ENCODE measurements around the gene SPATA2L. TPM values are rescaled to one million over a fixed set of nuclear protein-coding genes. Genes with fewer than 3 reads are reported as not detected.

Gene SPATA2L
- total and polyA plus RNA-seq, 2 of the 8 experiments (the other 6 are each of a cell fraction or from before 2014, with no cell fraction given), result 9.3 to 12.5 TPM

GRCh38 chr16:89653656-89654295, 47.7 kb downstream of the SPATA2L start:
- CTCF ChIA-PET (ENCODE audit: partially characterized antibody), result interaction anchor here (0.7 to 1.3 kb wide), 5 partner anchors 12 to 52 kb away, joined by 3 to 5 read pairs (median 3); no protein-coding TSS in a partner anchor
- H3K79me2 ChIP-seq (ENCODE audit: control insufficient read depth in 1 of 2, insufficient read depth in 2 of 2, low read length in 2 of 2), result peaks cover 0 to 29% of the 10 kb centered on the region in 2 experiments; a peak in 2 of 4 replicates

More at GRCh38 chr16:89653656-89654295, 47.7 kb downstream of the SPATA2L start:
- Histone ChIP-seq H4K5ac (ENCODE audit: insufficient read length, low read depth, low read length) (no peak overlapping the region), H3K9me3 (ENCODE audit: insufficient read depth in 2 of 2, low read depth in 1 of 2, low read length in 1 of 2) (no peaks in the 10 kb centered on the region), H2BK120ac (replicated peaks; ENCODE audit: low read depth, low read length) (no peak overlapping the region), H2BK5ac (ENCODE audit: low read depth, low read length) (no peak overlapping the region), H3K14ac (ENCODE audit: insufficient read length) (no peak overlapping the region), H4K91ac (replicated peaks; ENCODE audit: insufficient read length, low read length) (no peak overlapping the region), H3K18ac (ENCODE audit: extremely low read depth, low read length) (no peak overlapping the region), H3K23me2 (ENCODE audit: low read depth, low read length) (peaks cover 8% of the 10 kb centered on the region), H3K4me2 (ENCODE audit: insufficient read depth in 1 of 2, low read depth in 2 of 2, low read length in 2 of 2) (no peak overlapping the region), H2BK12ac (ENCODE audit: low read depth, low read length) (no peak overlapping the region), H3K9ac (replicated peaks in 1 of 4; ENCODE audit: extremely low read depth in 1 of 4, low read depth in 3 of 4, low read length in 3 of 4) (no peak overlapping the region), H4K8ac (ENCODE audit: extremely low read depth, insufficient read depth, low read length) (no peak overlapping the region), H3K36me3 (ENCODE audit: control insufficient read depth in 2 of 4, insufficient read depth in 4 of 4, low read length in 3 of 4) (peaks cover 0 to 3% (median under 1%) of the 10 kb centered on the region in 4 experiments; a peak in 2 of 8 replicates), H3K27me3 (replicated peaks in 1 of 4; ENCODE audit: control insufficient read depth in 3 of 4, extremely low read depth in 1 of 4, insufficient read depth in 3 of 4, low read length in 3 of 4) (no peaks in the 10 kb centered on the region), H3K27ac (ENCODE audit: low read depth, low read length) (no peak overlapping the region), H2AK5ac (ENCODE audit: low read depth, low read length) (no peak overlapping the region), H3K56ac (replicated peaks; ENCODE audit: insufficient read length, low read depth, low read length) (no peak overlapping the region), H3K4me3 (ENCODE audit: extremely low read depth in 1 of 4, insufficient read depth in 2 of 4, low read depth in 3 of 4, low read length in 4 of 4) (no peak overlapping the region), H3K4me1 (replicated peaks in 1 of 4; ENCODE audit: control insufficient read depth in 3 of 4, insufficient read depth in 4 of 4, low read length in 3 of 4) (peaks cover 0 to 8% (median 3%) of the 10 kb centered on the region in 4 experiments; a peak in 3 of 7 replicates), H3K79me1 (ENCODE audit: low read depth, low read length) (peaks cover 13% of the 10 kb centered on the region), H2AFZ (ENCODE audit: low read length) (no peak overlapping the region), H3K23ac (ENCODE audit: insufficient read length) (no peak overlapping the region), H2BK15ac (ENCODE audit: low read length) (no peak overlapping the region), H3K4ac (replicated peaks; ENCODE audit: insufficient read length, low read depth, low read length) (no peak overlapping the region), H4K20me1 (replicated peaks in 1 of 2; ENCODE audit: control insufficient read depth in 1 of 2, insufficient read depth in 2 of 2, low read length in 2 of 2) (peaks cover 8 to 10% of the 10 kb centered on the region in 2 experiments), H2BK20ac (ENCODE audit: low read length) (no peak overlapping the region)
- no peak for TF ChIP-seq POLR2A (IDR thresholded peaks at IDR 0.05; ENCODE audit: control extremely low read depth in 1 of 2, low read depth in 2 of 2, low read length in 2 of 2)
- WGBS, 2 experiments (ENCODE audit: extremely low coverage in 1 of 2, insufficient coverage in 1 of 2, insufficient read length in 1 of 2, insufficient replicate concordance in 2 of 2, low coverage in 1 of 2, low lambda C conversion rate in 2 of 2, missing lambda C conversion rate in 1 of 2), result 94% methylated on average over 10 of the region's 10 CpGs; no CpG with 5 or more reads in 1 of the 2 experiments
- DNase-seq (ENCODE audit: low read depth in 1 of 2, low spot score in 2 of 2) (no peak), FAIRE-seq (no peak)
- POLR2A ChIA-PET (ENCODE audit: partially characterized antibody), result interaction anchor here (0.6 to 2.9 kb wide), 5 partner anchors 10 to 61 kb away, joined by 3 to 11 read pairs (median 3); no protein-coding TSS in a partner anchor

All from H1 (cell line).